ENCODE measurements around the gene DNAJB5. TPM values are rescaled to one million over a fixed set of nuclear protein-coding genes. Genes with fewer than 3 reads are reported as not detected.

The DNAJB5 gene
- total RNA-seq, 1 donor from 2014 or later = 6.9 TPM

DNA sequence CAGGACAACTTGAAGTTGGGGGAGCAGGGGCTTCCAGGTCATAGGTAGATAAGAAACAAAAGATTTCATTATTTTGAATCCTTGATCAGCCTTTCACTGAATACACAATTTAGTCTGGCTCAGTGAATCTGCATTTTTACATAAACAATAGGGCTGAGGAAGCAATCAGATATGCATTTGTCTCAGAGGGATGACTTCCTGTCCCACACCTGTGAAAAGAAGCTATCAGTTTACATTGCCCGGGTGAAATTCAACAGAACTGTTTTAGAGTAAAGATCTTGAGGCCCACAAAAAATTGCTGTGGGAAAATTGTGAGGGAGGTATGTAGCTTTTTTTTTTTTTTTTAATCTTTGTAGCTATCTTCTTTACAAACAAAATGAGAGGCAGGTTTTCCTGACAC is 38.3 kb downstream of the DNAJB5 start:
- Histone ChIP-seq H3K27me3 (no peaks in the 10 kb centered on the region), H3K27ac (no peak overlapping the region), H3K4me3 (no peak overlapping the region), H3K4me1 (peaks cover 12% of the 10 kb centered on the region), H3K9me3 (no peaks in the 10 kb centered on the region), H3K36me3 (peaks cover 0 to 3% of the 10 kb centered on the region in 2 donors)
- intact Hi-C loops (cut with DNase I) = no loop called here
- DNase-seq (ENCODE audit: extremely low spot score in 2 of 2) = no peak
- TF ChIP-seq, protein P1, sequence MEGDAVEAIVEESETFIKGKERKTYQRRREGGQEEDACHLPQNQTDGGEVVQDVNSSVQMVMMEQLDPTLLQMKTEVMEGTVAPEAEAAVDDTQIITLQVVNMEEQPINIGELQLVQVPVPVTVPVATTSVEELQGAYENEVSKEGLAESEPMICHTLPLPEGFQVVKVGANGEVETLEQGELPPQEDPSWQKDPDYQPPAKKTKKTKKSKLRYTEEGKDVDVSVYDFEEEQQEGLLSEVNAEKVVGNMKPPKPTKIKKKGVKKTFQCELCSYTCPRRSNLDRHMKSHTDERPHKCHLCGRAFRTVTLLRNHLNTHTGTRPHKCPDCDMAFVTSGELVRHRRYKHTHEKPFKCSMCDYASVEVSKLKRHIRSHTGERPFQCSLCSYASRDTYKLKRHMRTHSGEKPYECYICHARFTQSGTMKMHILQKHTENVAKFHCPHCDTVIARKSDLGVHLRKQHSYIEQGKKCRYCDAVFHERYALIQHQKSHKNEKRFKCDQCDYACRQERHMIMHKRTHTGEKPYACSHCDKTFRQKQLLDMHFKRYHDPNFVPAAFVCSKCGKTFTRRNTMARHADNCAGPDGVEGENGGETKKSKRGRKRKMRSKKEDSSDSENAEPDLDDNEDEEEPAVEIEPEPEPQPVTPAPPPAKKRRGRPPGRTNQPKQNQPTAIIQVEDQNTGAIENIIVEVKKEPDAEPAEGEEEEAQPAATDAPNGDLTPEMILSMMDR (IDR thresholded peaks at IDR 0.05) = no peak
- no peak for TF ChIP-seq POLR2AphosphoS5 (IDR thresholded peaks at IDR 0.05; ENCODE audit: insufficient read depth in 1 of 2, low read depth in 1 of 2)
- no peak for TF ChIP-seq POLR2A (IDR thresholded peaks at IDR 0.05)

DNA sequence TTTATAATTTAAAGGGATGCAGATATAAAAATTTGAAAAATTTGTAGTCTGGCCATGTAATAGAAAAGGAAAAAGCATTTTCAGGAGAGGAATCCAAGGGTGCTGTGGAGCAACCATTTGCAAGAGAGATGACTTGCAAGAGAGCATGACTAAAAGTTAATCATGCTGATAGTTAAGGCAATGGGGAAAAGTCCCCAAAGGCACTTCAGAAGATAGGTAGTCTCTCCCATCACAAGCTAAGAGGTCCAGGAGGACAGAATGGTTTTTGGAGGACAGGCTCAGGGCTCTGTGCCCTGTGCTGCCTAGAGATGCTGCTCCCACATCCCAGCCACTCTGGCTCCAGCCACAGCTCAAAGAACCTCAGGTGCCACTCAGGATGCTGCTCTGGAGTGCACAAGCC is 38.8 kb downstream of the DNAJB5 start:
- Histone ChIP-seq H3K9me3 (no peaks in the 10 kb centered on the region), H3K27ac (no peak overlapping the region), H3K4me3 (no peak overlapping the region), H3K4me1 (peaks cover 12% of the 10 kb centered on the region), H3K27me3 (no peaks in the 10 kb centered on the region), H3K36me3 (peaks cover 0 to 6% of the 10 kb centered on the region in 2 donors)
- TF ChIP-seq, protein P1 (IDR thresholded peaks at IDR 0.05) = no peak
- TF ChIP-seq POLR2AphosphoS5 (IDR thresholded peaks at IDR 0.05; ENCODE audit: insufficient read depth in 1 of 2, low read depth in 1 of 2) = no peak
- no peak for TF ChIP-seq POLR2A (IDR thresholded peaks at IDR 0.05)
- intact Hi-C loops (cut with DNase I) = no loop called here
- no peak for DNase-seq (ENCODE audit: extremely low spot score in 2 of 2)

DNA sequence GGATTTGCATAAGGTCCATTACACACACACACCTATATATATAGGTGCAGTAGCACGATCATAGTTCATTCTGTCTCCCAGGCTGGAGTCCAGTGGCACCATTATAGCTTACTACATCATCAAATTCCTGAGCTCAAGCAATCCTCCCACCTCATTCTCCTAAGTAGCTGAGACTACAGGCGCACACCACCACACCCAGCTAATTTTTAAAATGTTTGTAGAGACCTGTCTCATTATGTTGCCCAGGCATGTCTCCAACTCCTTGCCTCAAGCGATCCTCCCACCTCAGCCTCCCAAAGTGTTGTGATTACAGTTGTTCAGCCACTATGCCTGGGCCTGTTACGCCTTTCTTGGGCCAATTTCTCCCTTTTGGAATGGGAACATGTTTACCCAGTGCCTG is 39.7 kb downstream of the DNAJB5 start:
- no peaks in the 10 kb centered on the region for H3K9me3 ChIP-seq
- peaks cover 12% of the 10 kb centered on the region for H3K4me1 ChIP-seq
- H3K4me3 ChIP-seq = no peak overlapping the region
- TF ChIP-seq, protein P1 (IDR thresholded peaks at IDR 0.05) = no peak
- TF ChIP-seq POLR2AphosphoS5 (IDR thresholded peaks at IDR 0.05; ENCODE audit: insufficient read depth in 1 of 2, low read depth in 1 of 2) (no peak), POLR2A (IDR thresholded peaks at IDR 0.05) (no peak)
- no peak overlapping the region for H3K27ac ChIP-seq
- no peaks in the 10 kb centered on the region for H3K27me3 ChIP-seq
- peaks cover 0 to 6% of the 10 kb centered on the region in 2 donors for H3K36me3 ChIP-seq
- no peak for DNase-seq (ENCODE audit: extremely low spot score in 2 of 2)
- intact Hi-C loops (cut with DNase I) = no loop called here

DNA sequence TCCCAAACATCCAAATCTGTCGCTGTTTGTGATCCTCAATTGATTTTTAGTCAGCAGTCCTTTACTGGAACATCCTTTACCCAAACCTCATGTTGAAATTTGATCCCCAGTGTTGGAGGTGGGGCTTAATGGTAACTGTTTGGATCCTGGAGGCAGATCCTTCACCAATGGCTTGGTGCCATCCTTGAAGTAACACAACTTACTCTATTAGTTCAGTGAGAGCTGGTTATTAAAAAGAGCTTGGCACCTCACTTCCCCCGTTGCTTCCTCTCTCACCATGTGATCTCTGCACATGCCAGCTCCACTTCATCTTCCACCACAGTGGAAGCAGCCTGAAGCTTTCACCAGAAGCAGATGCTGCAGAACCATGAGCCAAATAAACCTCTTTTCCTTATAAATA is 40.3 kb downstream of the DNAJB5 start:
- TF ChIP-seq POLR2AphosphoS5 (IDR thresholded peaks at IDR 0.05; ENCODE audit: insufficient read depth in 1 of 2, low read depth in 1 of 2) (no peak), POLR2A (IDR thresholded peaks at IDR 0.05) (no peak)
- TF ChIP-seq, protein P1 (IDR thresholded peaks at IDR 0.05) = no peak
- intact Hi-C loops (cut with DNase I) = no loop called here
- peaks cover 12% of the 10 kb centered on the region for H3K4me1 ChIP-seq
- H3K36me3 ChIP-seq = peaks cover 0 to 6% of the 10 kb centered on the region in 2 donors
- no peak overlapping the region for H3K4me3 ChIP-seq
- H3K9me3 ChIP-seq = no peaks in the 10 kb centered on the region
- DNase-seq (ENCODE audit: extremely low spot score in 2 of 2) = no peak
- no peak overlapping the region for H3K27ac ChIP-seq
- H3K27me3 ChIP-seq = no peaks in the 10 kb centered on the region

DNA sequence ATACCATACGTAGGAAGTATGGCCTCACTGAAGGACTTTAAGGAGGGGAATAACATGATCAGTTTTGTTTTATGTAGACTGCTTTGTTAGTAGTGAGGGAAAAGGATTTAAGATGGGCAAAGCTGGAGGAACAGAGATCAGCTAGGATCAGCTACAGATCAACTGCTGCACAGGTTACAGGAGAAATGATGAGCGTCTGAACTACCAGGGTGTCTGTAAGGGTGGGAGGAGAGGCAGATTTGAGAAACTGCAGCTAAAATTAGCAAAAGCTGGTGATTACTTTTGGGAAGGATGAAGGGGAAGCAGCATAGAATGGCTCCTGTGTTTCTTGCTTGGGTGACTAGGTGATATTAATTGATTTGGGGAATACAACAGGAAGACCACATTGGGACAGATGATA is 43.6 kb downstream of the DNAJB5 start:
- no peak overlapping the region for H3K27ac ChIP-seq
- H3K9me3 ChIP-seq = no peaks in the 10 kb centered on the region
- H3K4me3 ChIP-seq = no peak overlapping the region
- DNase-seq (ENCODE audit: extremely low spot score in 2 of 2) = no peak
- intact Hi-C loops (cut with DNase I) = no loop called here
- peaks cover 10% of the 10 kb centered on the region for H3K4me1 ChIP-seq
- TF ChIP-seq POLR2AphosphoS5 (IDR thresholded peaks at IDR 0.05; ENCODE audit: insufficient read depth in 1 of 2, low read depth in 1 of 2) (no peak), POLR2A (IDR thresholded peaks at IDR 0.05) (no peak)
- TF ChIP-seq, protein P1 (IDR thresholded peaks at IDR 0.05) = no peak
- H3K27me3 ChIP-seq = no peaks in the 10 kb centered on the region
- H3K36me3 ChIP-seq = peaks cover 0 to 6% of the 10 kb centered on the region in 2 donors
